ENCODE measurements around the gene CPN2. TPM values are rescaled to one million over a fixed set of nuclear protein-coding genes. Genes with fewer than 3 reads are reported as not detected.

CPN2 gene
- not detected in 2 replicates for total RNA-seq

GRCh38 chr3:194351080-194351672 lies at the start of gene CPN2:
CPN2 (minus strand) TSS chr3:194351328; CDS start chr3:194342702, 8,626 bp downstream.
- DNase-seq (ENCODE audit: low read depth) (no peak), FAIRE-seq (no peak)
- Histone ChIP-seq H3K36me3 (ENCODE audit: control insufficient read depth, insufficient read depth, low read length) (no peaks in the 10 kb centered on the region), H3K4me3 (ENCODE audit: low read depth, low read length) (no peak within 1 kb of the TSS), H3K27me3 (ENCODE audit: control insufficient read depth, insufficient read depth, low read length) (peaks cover 7% of the 10 kb centered on the region)
- no peak for TF ChIP-seq CTCF (IDR thresholded peaks at IDR 0.05; ENCODE audit: insufficient read depth, low read length, severe bottlenecking)

- H3K27me3 ChIP-seq (ENCODE audit: control insufficient read depth, insufficient read depth, low read length) = peaks cover 13% of the 10 kb centered on the region
- H3K4me3 ChIP-seq (ENCODE audit: low read depth, low read length) = no peak overlapping the region
- no peak for DNase-seq (ENCODE audit: low read depth)
- no peak for FAIRE-seq
- H3K36me3 ChIP-seq (ENCODE audit: control insufficient read depth, insufficient read depth, low read length) = no peaks in the 10 kb centered on the region
- TF ChIP-seq CTCF (IDR thresholded peaks at IDR 0.05; ENCODE audit: insufficient read depth, low read length, severe bottlenecking) = no peak
These were observed 48.8 kb upstream of the CPN2 start for GRCh38 chr3:194399874-194400411.

- TF ChIP-seq CTCF (IDR thresholded peaks at IDR 0.05; ENCODE audit: insufficient read depth, low read length, severe bottlenecking) = no peak
- DNase-seq (ENCODE audit: low read depth) (no peak), FAIRE-seq (no peak)
- H3K27me3 ChIP-seq (ENCODE audit: control insufficient read depth, insufficient read depth, low read length) = peaks cover 13% of the 10 kb centered on the region
- H3K4me3 ChIP-seq (ENCODE audit: low read depth, low read length) = no peak within 1 kb of the TSS
- H3K36me3 ChIP-seq (ENCODE audit: control insufficient read depth, insufficient read depth, low read length) = no peaks in the 10 kb centered on the region
These were observed 48.0 kb upstream of the CPN2 start, which contains the start of gene GP5 for GRCh38 chr3:194399166-194399565. GP5 (minus strand) TSS chr3:194399266; CDS start chr3:194398282, 984 bp downstream.

- Histone ChIP-seq H3K4me3 (ENCODE audit: low read depth, low read length) (no peak overlapping the region), H3K27me3 (ENCODE audit: control insufficient read depth, insufficient read depth, low read length) (peaks cover 13% of the 10 kb centered on the region), H3K36me3 (ENCODE audit: control insufficient read depth, insufficient read depth, low read length) (no peaks in the 10 kb centered on the region)
- DNase-seq (ENCODE audit: low read depth) (peak; percentile 1), FAIRE-seq (no peak)
- no peak for TF ChIP-seq CTCF (IDR thresholded peaks at IDR 0.05; ENCODE audit: insufficient read depth, low read length, severe bottlenecking)
These were observed 46.7 kb upstream of the CPN2 start for GRCh38 chr3:194397757-194398312.

- TF ChIP-seq CTCF (IDR thresholded peaks at IDR 0.05; ENCODE audit: insufficient read depth, low read length, severe bottlenecking) = no peak
- FAIRE-seq (no peak), DNase-seq (ENCODE audit: low read depth) (peak; percentile 31)
- H3K36me3 ChIP-seq (ENCODE audit: control insufficient read depth, insufficient read depth, low read length) = no peaks in the 10 kb centered on the region
- H3K4me3 ChIP-seq (ENCODE audit: low read depth, low read length) = peak overlapping the region; percentile 3
- H3K27me3 ChIP-seq (ENCODE audit: control insufficient read depth, insufficient read depth, low read length) = peaks cover 13% of the 10 kb centered on the region
These were observed 46.0 kb upstream of the CPN2 start for GRCh38 chr3:194396859-194397756.
